H9 (cell line): Measurements from ENCODE around the gene EGFR. TPM values are rescaled to one million over a fixed set of nuclear protein-coding genes. Genes with fewer than 3 reads are reported as not detected.

Source experiments
- DNase-seq: peaks from one replicate; pipeline ENCODE4 v3.0.0-alpha.2; 2017
- H2AFZ ChIP-seq: one replicate; pipeline ENCODE4 v1.6.1; 2013; ENCODE audit warnings: mild to moderate bottlenecking, low read length, control low read depth, moderate library complexity
- H2AK5ac ChIP-seq: 2 replicates; pipeline ENCODE4 v1.6.1; 2013; ENCODE audit warnings: low read length, control low read depth, mixed read lengths; ENCODE audit not compliant: insufficient read length
- H2BK120ac ChIP-seq: one replicate; pipeline ENCODE4 v1.6.1; 2013; ENCODE audit warnings: low read depth, mild to moderate bottlenecking, low read length, control low read depth, inconsistent platforms; ENCODE audit not compliant: poor library complexity, severe bottlenecking
- H2BK12ac ChIP-seq: 2 replicates; pipeline ENCODE4 v1.6.1; 2013; ENCODE audit warnings: low read length, control low read depth, mixed read lengths, low read depth; ENCODE audit not compliant: insufficient read length
- H2BK15ac ChIP-seq: 2 replicates; pipeline ENCODE4 v1.6.1; 2013; ENCODE audit warnings: low read depth, low read length, control low read depth
- H2BK20ac ChIP-seq: one replicate; pipeline ENCODE4 v1.6.1; 2013; ENCODE audit warnings: low read depth, mild to moderate bottlenecking, low read length, control low read depth, inconsistent platforms; ENCODE audit not compliant: poor library complexity, severe bottlenecking
- H2BK5ac ChIP-seq: 2 replicates; pipeline ENCODE4 v1.6.1; 2013; ENCODE audit warnings: low read length, control low read depth, mixed read lengths; ENCODE audit not compliant: insufficient read length
- H3K14ac ChIP-seq: 2 replicates; pipeline ENCODE4 v1.6.1; 2013; ENCODE audit warnings: low read length, control low read depth; ENCODE audit not compliant: insufficient read depth
- H3K18ac ChIP-seq: 2 replicates; pipeline ENCODE4 v1.6.1; 2013; ENCODE audit warnings: low read depth, mild to moderate bottlenecking, mixed read lengths, low read length, control low read depth; ENCODE audit not compliant: insufficient read length
- H3K23ac ChIP-seq: 2 replicates; pipeline ENCODE4 v1.6.1; 2013; ENCODE audit warnings: low read length, control low read depth, mixed read lengths, low read depth; ENCODE audit not compliant: insufficient read length
- H3K23me2 ChIP-seq: 2 replicates; pipeline ENCODE4 v1.6.1; 2013; ENCODE audit warnings: low read depth, mild to moderate bottlenecking, mixed read lengths, low read length, control low read depth; ENCODE audit not compliant: insufficient read length, poor library complexity, severe bottlenecking
- H3K27ac ChIP-seq: 2 replicates; pipeline ENCODE4 v1.5.1; 2013; ENCODE audit warnings: low read length, control low read depth, mixed read lengths, low read depth; ENCODE audit not compliant: insufficient read length
- H3K27me3 ChIP-seq: 2 replicates; pipeline ENCODE4 v1.6.1; 2013; ENCODE audit warnings: low read length, control low read depth, inconsistent platforms; ENCODE audit not compliant: insufficient read depth
- H3K4ac ChIP-seq: 2 replicates; pipeline ENCODE4 v1.6.1; 2013; ENCODE audit warnings: low read depth, mild to moderate bottlenecking, control low read depth, inconsistent platforms, low read length, moderate library complexity
- H3K4me1 ChIP-seq: 2 replicates; pipeline ENCODE4 v1.6.1; 2013; ENCODE audit warnings: low read length, control low read depth, inconsistent platforms; ENCODE audit not compliant: insufficient read depth
- H3K4me2 ChIP-seq: 2 replicates; pipeline ENCODE4 v1.6.1; 2013; ENCODE audit warnings: low read length, control low read depth, mixed read lengths; ENCODE audit not compliant: insufficient read length, insufficient read depth
- H3K56ac ChIP-seq: 2 replicates; pipeline ENCODE4 v1.6.1; 2013; ENCODE audit warnings: low read depth, mild to moderate bottlenecking, mixed read lengths, low read length, control low read depth; ENCODE audit not compliant: insufficient read length
- H3K79me1 ChIP-seq: 2 replicates; pipeline ENCODE4 v1.6.1; 2013; ENCODE audit warnings: low read depth, mild to moderate bottlenecking, moderate library complexity, low read length, control low read depth, inconsistent platforms; ENCODE audit not compliant: insufficient read depth, poor library complexity, severe bottlenecking
- H3K79me2 ChIP-seq: 2 replicates; pipeline ENCODE4 v1.6.1; 2013; ENCODE audit warnings: low read length, control low read depth, inconsistent platforms; ENCODE audit not compliant: insufficient read depth
- H3K9ac ChIP-seq: 2 replicates; pipeline ENCODE4 v1.6.1; 2013; ENCODE audit warnings: low read length, control low read depth, mixed read lengths; ENCODE audit not compliant: insufficient read length; ENCODE audit errors: extremely low read depth
- H3K9me3 ChIP-seq: one replicate; pipeline ENCODE4 v1.6.1; 2013; ENCODE audit warnings: low read depth, low read length, inconsistent platforms; ENCODE audit not compliant: control insufficient read depth
- H3T11ph ChIP-seq: one replicate; pipeline ENCODE4 v1.6.1; 2013; ENCODE audit warnings: mild to moderate bottlenecking, low read length, control low read depth, inconsistent platforms
- H4K20me1 ChIP-seq: one replicate; pipeline ENCODE4 v1.6.1; 2013; ENCODE audit not compliant: control insufficient read depth, insufficient read length, insufficient read depth
- H4K5ac ChIP-seq: 2 replicates; pipeline ENCODE4 v1.6.1; 2013; ENCODE audit warnings: low read depth, mild to moderate bottlenecking, mixed read lengths, low read length, control low read depth; ENCODE audit not compliant: insufficient read length
- H4K8ac ChIP-seq: replicated peaks from 2 replicates; pipeline ENCODE4 v1.6.1; 2013; ENCODE audit warnings: low read length, control low read depth, mixed read lengths, low read depth; ENCODE audit not compliant: insufficient read length
- H4K91ac ChIP-seq: 2 replicates; pipeline ENCODE4 v1.6.1; 2013; ENCODE audit warnings: low read depth, mild to moderate bottlenecking, moderate library complexity, mixed read lengths, low read length, control low read depth; ENCODE audit not compliant: insufficient read length
- H3K27ac Mint-ChIP-seq, 3 experiments: 2 replicates in 2 of 3; 3 replicates in 1 of 3; pipeline ENCODE4 v1.8.0; 2020 to 2021; ENCODE audit warnings: mixed read lengths in 3 of 3, mild to moderate bottlenecking in 1 of 3, moderate library complexity in 1 of 3
- H3K27me3 Mint-ChIP-seq: 2 replicates; pipeline ENCODE4 v1.8.0; 2021; ENCODE audit warnings: low read depth, mild to moderate bottlenecking, moderate library complexity, mixed read lengths
- H3K36me3 Mint-ChIP-seq, 3 experiments: 2 replicates in 2 of 3; 3 replicates in 1 of 3; pipeline ENCODE4 v1.8.0; 2020 to 2021; ENCODE audit warnings: low read depth in 3 of 3, mixed read lengths in 3 of 3; ENCODE audit not compliant: insufficient read depth in 1 of 3
- H3K4me1 Mint-ChIP-seq, 2 experiments: 2 replicates each; pipeline ENCODE4 v1.8.0; 2020; ENCODE audit warnings: mixed read lengths in 2 of 2
- H3K4me3 Mint-ChIP-seq, 2 experiments: 2 replicates in 1 of 2; 3 replicates in 1 of 2; pipeline ENCODE4 v1.8.0; 2020 to 2021; ENCODE audit warnings: mild to moderate bottlenecking in 2 of 2, mixed read lengths in 2 of 2, moderate library complexity in 1 of 2
- H3K9me3 Mint-ChIP-seq, 2 experiments: 2 replicates in 1 of 2; 3 replicates in 1 of 2; pipeline ENCODE4 v1.8.0; 2020; ENCODE audit warnings: mild to moderate bottlenecking in 2 of 2, mixed read lengths in 2 of 2, moderate library complexity in 1 of 2
- WGBS: extraction: QIAGEN DNeasy Blood & Tissue Kit; methylation state at CpG from one replicate; pipeline ENCODE4 v1.1.7; 2013; ENCODE audit warnings: missing lambda C conversion rate, low lambda C conversion rate, mixed read lengths; ENCODE audit not compliant: insufficient read length; ENCODE audit errors: extremely low coverage; 5-methylcytosine and 5-hydroxymethylcytosine counted together
- total RNA-seq: library from RNA; stranded (reverse); gene quantifications from 2 replicates; pipeline ENCODE4 v1.2.1, GENCODE V29; 2021
- TF ChIP-seq, protein P1 (sequence below): fragments of 200-600 bp; sonication (generic); conservative IDR thresholded peaks from 3 replicates; pipeline ENCODE4 v1.8.0; 2021; ENCODE audit warnings: antibody characterized with exemption, mild to moderate bottlenecking

EGFR gene
- total RNA-seq, 1 experiment from 2014 or later: 3.3 TPM

DNA sequence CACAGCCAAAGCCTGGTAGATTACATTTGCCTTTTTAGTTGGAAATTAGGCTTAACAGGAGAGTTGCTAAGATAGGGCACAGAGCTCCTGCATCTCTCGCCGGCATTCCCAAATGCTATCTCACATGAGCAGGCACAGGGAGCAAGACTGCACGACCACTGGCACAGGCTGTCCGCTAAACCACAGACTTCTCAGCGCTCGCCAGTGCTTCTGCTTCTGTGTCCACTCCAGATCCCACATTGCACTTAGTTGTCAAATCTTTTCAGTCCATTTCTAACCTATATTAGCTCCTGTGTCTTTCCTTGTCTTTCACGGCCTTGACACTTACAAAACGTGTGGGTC lies 138.9 kb downstream of the EGFR start:
- H3K14ac ChIP-seq: no peak overlapping the region; the same call in 1 of the 2 replicates
- H2BK20ac ChIP-seq: no peak overlapping the region
- H3K18ac ChIP-seq: no peak overlapping the region
- H3K27ac Mint-ChIP-seq: no peak overlapping the region; a peak in 1 of 7 replicates
- H3K4ac ChIP-seq: no peak overlapping the region
- no peak overlapping the region for H2AK5ac ChIP-seq
- H2BK12ac ChIP-seq: no peak overlapping the region
- no peak overlapping the region for H2BK5ac ChIP-seq
- WGBS: no CpG with 5 or more reads among the region's 8 CpGs
- no peak overlapping the region for H3K4me2 ChIP-seq
- H4K5ac ChIP-seq: no peak overlapping the region
- TF ChIP-seq, protein P1, sequence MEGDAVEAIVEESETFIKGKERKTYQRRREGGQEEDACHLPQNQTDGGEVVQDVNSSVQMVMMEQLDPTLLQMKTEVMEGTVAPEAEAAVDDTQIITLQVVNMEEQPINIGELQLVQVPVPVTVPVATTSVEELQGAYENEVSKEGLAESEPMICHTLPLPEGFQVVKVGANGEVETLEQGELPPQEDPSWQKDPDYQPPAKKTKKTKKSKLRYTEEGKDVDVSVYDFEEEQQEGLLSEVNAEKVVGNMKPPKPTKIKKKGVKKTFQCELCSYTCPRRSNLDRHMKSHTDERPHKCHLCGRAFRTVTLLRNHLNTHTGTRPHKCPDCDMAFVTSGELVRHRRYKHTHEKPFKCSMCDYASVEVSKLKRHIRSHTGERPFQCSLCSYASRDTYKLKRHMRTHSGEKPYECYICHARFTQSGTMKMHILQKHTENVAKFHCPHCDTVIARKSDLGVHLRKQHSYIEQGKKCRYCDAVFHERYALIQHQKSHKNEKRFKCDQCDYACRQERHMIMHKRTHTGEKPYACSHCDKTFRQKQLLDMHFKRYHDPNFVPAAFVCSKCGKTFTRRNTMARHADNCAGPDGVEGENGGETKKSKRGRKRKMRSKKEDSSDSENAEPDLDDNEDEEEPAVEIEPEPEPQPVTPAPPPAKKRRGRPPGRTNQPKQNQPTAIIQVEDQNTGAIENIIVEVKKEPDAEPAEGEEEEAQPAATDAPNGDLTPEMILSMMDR: no peak
- H3K79me2 ChIP-seq: no peaks in the 10 kb centered on the region
- no peak overlapping the region for H3K4me3 Mint-ChIP-seq
- H4K8ac ChIP-seq: no peak overlapping the region
- H4K91ac ChIP-seq: no peak overlapping the region
- H3K23ac ChIP-seq: no peak overlapping the region
- H4K20me1 ChIP-seq: no peaks in the 10 kb centered on the region
- no peaks in the 10 kb centered on the region for H3K23me2 ChIP-seq
- no peak overlapping the region for H3T11ph ChIP-seq
- no peak overlapping the region for H2AFZ ChIP-seq
- H3K4me1 Mint-ChIP-seq: peaks cover 10 to 12% of the 10 kb centered on the region in 2 experiments
- H3K27me3 ChIP-seq: no peaks in the 10 kb centered on the region
- H3K79me1 ChIP-seq: no peaks in the 10 kb centered on the region
- no peak overlapping the region for H3K27ac ChIP-seq
- H3K9ac ChIP-seq: no peak overlapping the region
- H3K4me1 ChIP-seq: no peaks in the 10 kb centered on the region; the same call in 1 of the 2 replicates
- no peak for DNase-seq
- no peak overlapping the region for H2BK15ac ChIP-seq
- no peak overlapping the region for H3K56ac ChIP-seq
- H3K9me3 ChIP-seq: no peaks in the 10 kb centered on the region
- no peaks in the 10 kb centered on the region; a peak in 1 of 7 replicates for H3K36me3 Mint-ChIP-seq
- H2BK120ac ChIP-seq: no peak overlapping the region
- peaks cover 2% of the 10 kb centered on the region; the same call in 1 of the 2 replicates for H3K27me3 Mint-ChIP-seq
- no peaks in the 10 kb centered on the region for H3K9me3 Mint-ChIP-seq
